ENCODE results near the gene CMC2. TPM values are rescaled to one million over a fixed set of nuclear protein-coding genes. Genes with fewer than 3 reads are reported as not detected.

Gene CMC2
- total RNA-seq, 1 donor: 56.9 TPM

GRCh38 chr16:81003610-81004460 is 2.9 kb downstream of the CMC2 start:
- peak; percentile 61 for DNase-seq (ENCODE audit: low read depth)
- H3K4me3 ChIP-seq (ENCODE audit: low read depth, low read length): peak overlapping the region; percentile 53
- no peak for TF ChIP-seq CTCF (IDR thresholded peaks at IDR 0.05; ENCODE audit: insufficient read depth, low read length)

GRCh38 chr16:81003064-81003463 is 3.6 kb downstream of the CMC2 start:
- no peak overlapping the region for H3K4me3 ChIP-seq (ENCODE audit: low read depth, low read length)
- peak; percentile 18 for DNase-seq (ENCODE audit: low read depth)
- no peak for TF ChIP-seq CTCF (IDR thresholded peaks at IDR 0.05; ENCODE audit: insufficient read depth, low read length)

GRCh38 chr16:81001330-81001729 is 5.4 kb downstream of the CMC2 start:
- TF ChIP-seq CTCF (IDR thresholded peaks at IDR 0.05; ENCODE audit: insufficient read depth, low read length): no peak
- no peak for DNase-seq (ENCODE audit: low read depth)
- H3K4me3 ChIP-seq (ENCODE audit: low read depth, low read length): no peak overlapping the region

- H3K4me3 ChIP-seq (ENCODE audit: low read depth, low read length): no peak overlapping the region
- no peak for TF ChIP-seq CTCF (IDR thresholded peaks at IDR 0.05; ENCODE audit: insufficient read depth, low read length)
- DNase-seq (ENCODE audit: low read depth): no peak
These were observed 5.8 kb downstream of the CMC2 start for GRCh38 chr16:81000873-81001272.

- no peak for TF ChIP-seq CTCF (IDR thresholded peaks at IDR 0.05; ENCODE audit: insufficient read depth, low read length)
- no peak overlapping the region for H3K4me3 ChIP-seq (ENCODE audit: low read depth, low read length)
- DNase-seq (ENCODE audit: low read depth): no peak
These were observed 8.6 kb downstream of the CMC2 start for GRCh38 chr16:80997964-80998620.

- DNase-seq (ENCODE audit: low read depth): peak; percentile 67
- peak overlapping the region; percentile 46 for H3K4me3 ChIP-seq (ENCODE audit: low read depth, low read length)
- TF ChIP-seq CTCF (IDR thresholded peaks at IDR 0.05; ENCODE audit: insufficient read depth, low read length): no peak
These were observed 9.4 kb downstream of the CMC2 start for GRCh38 chr16:80997139-80997798.
